ENCODE results near the gene POU2F2.

- TF ChIP-seq TEAD4 (CRISPR knock-in tag; IDR thresholded peaks at IDR 0.05) (no peak), SP1 (CRISPR knock-in tag; conservative IDR thresholded peaks at IDR 0.05) (no peak), CTCF (IDR thresholded peaks at IDR 0.05) (no peak)
These were observed 69.9 kb downstream of the POU2F2 start for GRCh38 chr19:42062381-42062780.

Data from WTC11 (cell line).